Thoracic aorta (tissue), 2 donors: ENCODE results near the gene ENPP3. TPM values are rescaled to one million over a fixed set of nuclear protein-coding genes. Genes with fewer than 3 reads are reported as not detected.

Experiments used
- ATAC-seq: fragments of 150-250 bp; one replicate; pipeline ENCODE4 v1.8.0; 2017; ENCODE audit warnings: low read depth; ENCODE audit not compliant: insufficient number of reproducible peaks, low FRiP score
- DNase-seq: peaks from one replicate; pipeline ENCODE4 v3.0.0-alpha.2; 2020; ENCODE audit warnings: low spot score
- H3K27ac ChIP-seq, 2 donors: fragments of 200-600 bp; sonication (generic); 1 replicate in 1 of 2; 2 replicates in 1 of 2; pipeline ENCODE4 v1.5.1; 2016; ENCODE audit warnings: mild to moderate bottlenecking in 2 of 2, moderate library complexity in 2 of 2
- H3K27me3 ChIP-seq: fragments of 200-600 bp; sonication (generic); replicated peaks from 2 replicates; pipeline ENCODE4 v1.6.0; 2016; ENCODE audit warnings: mild to moderate bottlenecking; ENCODE audit not compliant: insufficient read depth
- H3K36me3 ChIP-seq: fragments of 200-600 bp; sonication (generic); one replicate; pipeline ENCODE4 v1.5.1; 2016
- H3K4me1 ChIP-seq, 2 donors: fragments of 200-600 bp; sonication (generic); 1 replicate in 1 of 2; 2 replicates in 1 of 2; pipeline versions ENCODE4 v1.5.1 to v1.6.0; 2016; ENCODE audit warnings: low read depth in 2 of 2, mild to moderate bottlenecking in 1 of 2; ENCODE audit not compliant: control insufficient read depth in 1 of 2
- H3K4me3 ChIP-seq: fragments of 200-600 bp; sonication (generic); 2 replicates; pipeline ENCODE4 v1.5.1; 2016; ENCODE audit warnings: mild to moderate bottlenecking
- H3K9me3 ChIP-seq: fragments of 200-600 bp; sonication (generic); 2 replicates; pipeline ENCODE4 v1.5.1; 2016
- CTCF ChIP-seq: fragments of 200-600 bp; sonication (generic); IDR thresholded peaks from one replicate; pipeline ENCODE4 v1.5.1; 2019; ENCODE audit warnings: antibody characterized with exemption
- total RNA-seq, 2 donors: library from RNA; depleted of rRNA; stranded (reverse); fragments of >200 nt; gene quantifications; one replicate each; pipeline versions ENCODE4 v1.1.0 to v1.2.3, GENCODE V29; 2016

Gene ENPP3
- total RNA-seq, 2 donors from 2014 or later: 0.49 to 0.54 TPM

- no peak for TF ChIP-seq CTCF
- H3K27me3 ChIP-seq: no peaks in the 10 kb centered on the region
- H3K36me3 ChIP-seq: no peaks in the 10 kb centered on the region
- peaks cover 8 to 18% of the 10 kb centered on the region in 2 donors for H3K4me1 ChIP-seq
- H3K9me3 ChIP-seq: no peaks in the 10 kb centered on the region
- ATAC-seq: no peak
- no peak overlapping the region for H3K4me3 ChIP-seq
- no peak for DNase-seq
- H3K27ac ChIP-seq: no peak overlapping the region
Measured at GRCh38 chr6:131754715-131755567, 117.8 kb downstream of the ENPP3 start.

GRCh38 chr6:131755597-131755996, 118.5 kb downstream of the ENPP3 start:
- H3K9me3 ChIP-seq: no peaks in the 10 kb centered on the region
- no peak for DNase-seq
- H3K4me1 ChIP-seq: peaks cover 12 to 24% of the 10 kb centered on the region in 2 donors
- TF ChIP-seq CTCF: no peak
- no peaks in the 10 kb centered on the region for H3K27me3 ChIP-seq
- H3K27ac ChIP-seq: no peak overlapping the region
- H3K36me3 ChIP-seq: no peaks in the 10 kb centered on the region
- H3K4me3 ChIP-seq: no peak overlapping the region
- ATAC-seq: no peak

GRCh38 chr6:131756039-131756438, 118.9 kb downstream of the ENPP3 start:
- H3K9me3 ChIP-seq: no peaks in the 10 kb centered on the region
- no peaks in the 10 kb centered on the region for H3K27me3 ChIP-seq
- DNase-seq (no peak), ATAC-seq (no peak)
- H3K36me3 ChIP-seq: no peaks in the 10 kb centered on the region
- H3K4me1 ChIP-seq: peaks cover 12 to 29% of the 10 kb centered on the region in 2 donors
- H3K4me3 ChIP-seq: no peak overlapping the region
- no peak overlapping the region for H3K27ac ChIP-seq
- no peak for TF ChIP-seq CTCF

- Histone ChIP-seq H3K4me3 (no peak overlapping the region), H3K9me3 (no peaks in the 10 kb centered on the region), H3K4me1 (peaks cover 12 to 38% of the 10 kb centered on the region in 2 donors), H3K27me3 (no peaks in the 10 kb centered on the region), H3K36me3 (no peaks in the 10 kb centered on the region), H3K27ac (peak overlapping the region; percentile 44 to 67)
- DNase-seq (no peak), ATAC-seq (peak; percentile 66)
- TF ChIP-seq CTCF: no peak
Measured at GRCh38 chr6:131758920-131759319, 121.8 kb downstream of the ENPP3 start.

GRCh38 chr6:131761060-131761761, 124.1 kb downstream of the ENPP3 start:
- H3K4me1 ChIP-seq: peaks cover 21 to 53% of the 10 kb centered on the region in 2 donors
- peak overlapping the region; percentile 35 to 50 for H3K27ac ChIP-seq
- DNase-seq: no peak
- H3K9me3 ChIP-seq: no peaks in the 10 kb centered on the region
- no peak for ATAC-seq
- no peak for TF ChIP-seq CTCF
- no peaks in the 10 kb centered on the region for H3K36me3 ChIP-seq
- H3K4me3 ChIP-seq: no peak overlapping the region
- H3K27me3 ChIP-seq: no peaks in the 10 kb centered on the region
